Measurements from ENCODE around the gene LY86.

DNA sequence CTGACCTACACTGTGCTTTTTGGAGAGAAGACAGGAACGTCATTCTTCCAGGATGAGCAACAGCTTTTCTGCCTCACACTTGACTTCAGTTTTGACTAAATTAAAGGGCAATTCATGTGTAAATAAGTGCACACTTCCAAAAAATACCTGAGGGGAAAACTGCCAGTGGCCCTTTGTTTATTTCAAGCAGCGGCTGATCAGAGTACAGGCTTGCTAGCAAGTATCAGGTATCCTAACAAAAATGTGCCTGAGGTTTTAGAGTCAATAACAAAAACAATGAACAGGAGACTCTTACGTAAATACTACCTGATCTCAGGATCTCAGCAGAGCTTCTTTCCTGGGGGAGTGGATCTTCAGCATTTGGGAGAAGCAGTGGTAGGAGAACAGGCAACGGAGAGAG, 12.4 kb downstream of the LY86 start:
- TF ChIP-seq POLR2AphosphoS5 (IDR thresholded peaks at IDR 0.05; ENCODE audit: low read depth, low read length) (no peak), TAF1 (IDR thresholded peaks at IDR 0.05; ENCODE audit: borderline replicate concordance, insufficient read depth, low read length) (no peak), SIN3A (IDR thresholded peaks at IDR 0.05; ENCODE audit: borderline replicate concordance, insufficient read depth, low read length) (no peak), FOXP2 (optimal IDR thresholded peaks at IDR 0.05; ENCODE audit: borderline replicate concordance, extremely low read depth, extremely low read length, insufficient read depth) (no peak)
- TF ChIP-seq, protein P1, sequence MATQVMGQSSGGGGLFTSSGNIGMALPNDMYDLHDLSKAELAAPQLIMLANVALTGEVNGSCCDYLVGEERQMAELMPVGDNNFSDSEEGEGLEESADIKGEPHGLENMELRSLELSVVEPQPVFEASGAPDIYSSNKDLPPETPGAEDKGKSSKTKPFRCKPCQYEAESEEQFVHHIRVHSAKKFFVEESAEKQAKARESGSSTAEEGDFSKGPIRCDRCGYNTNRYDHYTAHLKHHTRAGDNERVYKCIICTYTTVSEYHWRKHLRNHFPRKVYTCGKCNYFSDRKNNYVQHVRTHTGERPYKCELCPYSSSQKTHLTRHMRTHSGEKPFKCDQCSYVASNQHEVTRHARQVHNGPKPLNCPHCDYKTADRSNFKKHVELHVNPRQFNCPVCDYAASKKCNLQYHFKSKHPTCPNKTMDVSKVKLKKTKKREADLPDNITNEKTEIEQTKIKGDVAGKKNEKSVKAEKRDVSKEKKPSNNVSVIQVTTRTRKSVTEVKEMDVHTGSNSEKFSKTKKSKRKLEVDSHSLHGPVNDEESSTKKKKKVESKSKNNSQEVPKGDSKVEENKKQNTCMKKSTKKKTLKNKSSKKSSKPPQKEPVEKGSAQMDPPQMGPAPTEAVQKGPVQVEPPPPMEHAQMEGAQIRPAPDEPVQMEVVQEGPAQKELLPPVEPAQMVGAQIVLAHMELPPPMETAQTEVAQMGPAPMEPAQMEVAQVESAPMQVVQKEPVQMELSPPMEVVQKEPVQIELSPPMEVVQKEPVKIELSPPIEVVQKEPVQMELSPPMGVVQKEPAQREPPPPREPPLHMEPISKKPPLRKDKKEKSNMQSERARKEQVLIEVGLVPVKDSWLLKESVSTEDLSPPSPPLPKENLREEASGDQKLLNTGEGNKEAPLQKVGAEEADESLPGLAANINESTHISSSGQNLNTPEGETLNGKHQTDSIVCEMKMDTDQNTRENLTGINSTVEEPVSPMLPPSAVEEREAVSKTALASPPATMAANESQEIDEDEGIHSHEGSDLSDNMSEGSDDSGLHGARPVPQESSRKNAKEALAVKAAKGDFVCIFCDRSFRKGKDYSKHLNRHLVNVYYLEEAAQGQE (IDR thresholded peaks at IDR 0.05; ENCODE audit: insufficient read depth in 1 of 2, low read depth in 2 of 2, low read length in 2 of 2), result no peak

Data from PFSK-1 (cell line).